Measurements from ENCODE around the gene SCN2A. TPM values are rescaled to one million over a fixed set of nuclear protein-coding genes. Genes with fewer than 3 reads are reported as not detected.

SCN2A gene
- polyA plus RNA-seq, 1 donor (not counting 4 experiments of a cell fraction or from before 2014, with no cell fraction given): 1.0 TPM

DNA sequence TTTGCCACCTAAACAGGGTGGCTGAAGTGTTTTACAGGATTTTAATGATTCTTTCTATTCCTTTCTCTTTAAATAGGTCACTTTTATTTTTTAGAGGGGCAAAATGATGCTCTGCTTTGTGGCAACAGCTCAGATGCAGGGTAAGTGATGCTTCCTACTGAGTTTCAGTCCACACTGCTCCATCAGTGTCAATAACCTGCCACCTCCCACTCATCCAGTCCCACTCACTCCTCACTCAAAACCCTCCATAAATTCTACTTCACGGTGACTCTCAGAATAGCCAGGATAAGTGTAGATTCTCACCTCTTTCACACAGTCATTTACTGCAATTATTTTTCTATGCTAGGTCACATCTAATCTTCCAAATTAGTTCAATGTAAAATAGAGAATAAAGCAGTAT is 72.7 kb downstream of the SCN2A start:
- no peak for TF ChIP-seq EZH2 (IDR thresholded peaks at IDR 0.05; ENCODE audit: low read length)
- TF ChIP-seq, protein P1, sequence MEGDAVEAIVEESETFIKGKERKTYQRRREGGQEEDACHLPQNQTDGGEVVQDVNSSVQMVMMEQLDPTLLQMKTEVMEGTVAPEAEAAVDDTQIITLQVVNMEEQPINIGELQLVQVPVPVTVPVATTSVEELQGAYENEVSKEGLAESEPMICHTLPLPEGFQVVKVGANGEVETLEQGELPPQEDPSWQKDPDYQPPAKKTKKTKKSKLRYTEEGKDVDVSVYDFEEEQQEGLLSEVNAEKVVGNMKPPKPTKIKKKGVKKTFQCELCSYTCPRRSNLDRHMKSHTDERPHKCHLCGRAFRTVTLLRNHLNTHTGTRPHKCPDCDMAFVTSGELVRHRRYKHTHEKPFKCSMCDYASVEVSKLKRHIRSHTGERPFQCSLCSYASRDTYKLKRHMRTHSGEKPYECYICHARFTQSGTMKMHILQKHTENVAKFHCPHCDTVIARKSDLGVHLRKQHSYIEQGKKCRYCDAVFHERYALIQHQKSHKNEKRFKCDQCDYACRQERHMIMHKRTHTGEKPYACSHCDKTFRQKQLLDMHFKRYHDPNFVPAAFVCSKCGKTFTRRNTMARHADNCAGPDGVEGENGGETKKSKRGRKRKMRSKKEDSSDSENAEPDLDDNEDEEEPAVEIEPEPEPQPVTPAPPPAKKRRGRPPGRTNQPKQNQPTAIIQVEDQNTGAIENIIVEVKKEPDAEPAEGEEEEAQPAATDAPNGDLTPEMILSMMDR (optimal IDR thresholded peaks at IDR 0.05 in 1 of 3, IDR thresholded peaks at IDR 0.05 in 1 of 3, conservative IDR thresholded peaks at IDR 0.05 in 1 of 3; ENCODE audit: extremely low read depth in 1 of 3, insufficient read depth in 2 of 3, low read length in 3 of 3): no peak
- no peak overlapping the region for H3K9ac ChIP-seq (ENCODE audit: control insufficient read depth, extremely low read depth, insufficient read depth, low read length)
- H3K27me3 ChIP-seq (ENCODE audit: control insufficient read depth, extremely low read depth, insufficient read depth, low read length): no peaks in the 10 kb centered on the region
- H4K20me1 ChIP-seq (ENCODE audit: control insufficient read depth, extremely low read depth, insufficient read depth, low read length): no peaks in the 10 kb centered on the region
- no peaks in the 10 kb centered on the region for H3K36me3 ChIP-seq (ENCODE audit: control insufficient read depth in 2 of 2, extremely low read depth in 1 of 2, insufficient read depth in 2 of 2, low read length in 2 of 2)
- H2AFZ ChIP-seq (ENCODE audit: control insufficient read depth, low read length): no peak overlapping the region
- no peaks in the 10 kb centered on the region for H3K4me1 ChIP-seq (ENCODE audit: control insufficient read depth, extremely low read depth, insufficient read depth, low read length)
- no peak overlapping the region for H3K4me3 ChIP-seq (ENCODE audit: control insufficient read depth in 2 of 3, extremely low read depth in 1 of 3, insufficient read depth in 2 of 3, low read depth in 1 of 3, low read length in 3 of 3)
- no peak overlapping the region for H3K4me2 ChIP-seq (ENCODE audit: control insufficient read depth, extremely low read depth, insufficient read depth, low read depth, low read length)
- FAIRE-seq (no peak), DNase-seq (ENCODE audit: low read depth, low spot score) (no peak)
- H3K9me1 ChIP-seq (ENCODE audit: control insufficient read depth, extremely low read depth, insufficient read depth, low read length): no peaks in the 10 kb centered on the region
- H3K27ac ChIP-seq (ENCODE audit: control insufficient read depth, insufficient read depth, low read length): no peak overlapping the region
- no peaks in the 10 kb centered on the region for H3K79me2 ChIP-seq (ENCODE audit: control insufficient read depth, insufficient read depth, low read length)
- dilution Hi-C loops (cut with MboI; ENCODE audit: extremely low pct_ligation_motif_present, low sequenced_read_pairs): no loop called here
- H3K9me3 ChIP-seq (ENCODE audit: control insufficient read depth, low read depth, low read length): no peaks in the 10 kb centered on the region

- Histone ChIP-seq H3K9me3 (ENCODE audit: control insufficient read depth, low read depth, low read length) (no peaks in the 10 kb centered on the region), H3K9me1 (ENCODE audit: control insufficient read depth, extremely low read depth, insufficient read depth, low read length) (no peaks in the 10 kb centered on the region), H2AFZ (ENCODE audit: control insufficient read depth, low read length) (no peak overlapping the region), H3K36me3 (ENCODE audit: control insufficient read depth in 2 of 2, extremely low read depth in 1 of 2, insufficient read depth in 2 of 2, low read length in 2 of 2) (no peaks in the 10 kb centered on the region), H3K27me3 (ENCODE audit: control insufficient read depth, extremely low read depth, insufficient read depth, low read length) (no peaks in the 10 kb centered on the region), H3K4me2 (ENCODE audit: control insufficient read depth, extremely low read depth, insufficient read depth, low read depth, low read length) (no peak overlapping the region), H3K9ac (ENCODE audit: control insufficient read depth, extremely low read depth, insufficient read depth, low read length) (no peak overlapping the region), H3K27ac (ENCODE audit: control insufficient read depth, insufficient read depth, low read length) (no peak overlapping the region), H3K79me2 (ENCODE audit: control insufficient read depth, insufficient read depth, low read length) (no peaks in the 10 kb centered on the region), H3K4me3 (ENCODE audit: control insufficient read depth in 2 of 3, extremely low read depth in 1 of 3, insufficient read depth in 2 of 3, low read depth in 1 of 3, low read length in 3 of 3) (no peak overlapping the region), H4K20me1 (ENCODE audit: control insufficient read depth, extremely low read depth, insufficient read depth, low read length) (no peaks in the 10 kb centered on the region), H3K4me1 (ENCODE audit: control insufficient read depth, extremely low read depth, insufficient read depth, low read length) (no peaks in the 10 kb centered on the region)
- TF ChIP-seq, protein P1 (optimal IDR thresholded peaks at IDR 0.05 in 1 of 3, IDR thresholded peaks at IDR 0.05 in 1 of 3, conservative IDR thresholded peaks at IDR 0.05 in 1 of 3; ENCODE audit: extremely low read depth in 1 of 3, insufficient read depth in 2 of 3, low read length in 3 of 3): no peak
- no peak for TF ChIP-seq EZH2 (IDR thresholded peaks at IDR 0.05; ENCODE audit: low read length)
- dilution Hi-C loops (cut with MboI; ENCODE audit: extremely low pct_ligation_motif_present, low sequenced_read_pairs): no loop called here
- DNase-seq (ENCODE audit: low read depth, low spot score) (no peak), FAIRE-seq (no peak)
Measured at GRCh38 chr2:165312999-165313398, 73.8 kb downstream of the SCN2A start.

All from keratinocyte (primary cell).